Renal pelvis (tissue), 4 donors: ENCODE results near the gene STK10. TPM values are rescaled to one million over a fixed set of nuclear protein-coding genes. Genes with fewer than 3 reads are reported as not detected.

ENCODE experiments used
- DNase-seq: peaks from one replicate; pipeline ENCODE4 v3.0.0-alpha.2; 2013
- polyA plus RNA-seq, 3 donors: library from polyadenylated mRNA; unstranded; fragments of 120-200 nt; gene quantifications; one replicate each; pipeline ENCODE4 v1.2.1, GENCODE V29; 2013; ENCODE audit not compliant: insufficient read length in 3 of 3

The STK10 gene
- polyA plus RNA-seq, 3 donors = 15.4 to 19.0 (median 16.4) TPM

GRCh38 chr5:172194985-172195774 lies 7.2 kb upstream of the STK10 start:
- DNase-seq = no peak

GRCh38 chr5:172193872-172194271 lies 5.8 kb upstream of the STK10 start, which contains the start of gene EFCAB9:
EFCAB9 (plus strand) TSS chr5:172194172; CDS start chr5:172194173, 1 bp downstream.
- no peak for DNase-seq

GRCh38 chr5:172189693-172190296 lies 1.8 kb upstream of the STK10 start:
- no peak for DNase-seq

GRCh38 chr5:172188893-172189692 lies 1.1 kb upstream of the STK10 start:
- no peak for DNase-seq

- DNase-seq = no peak
Measured at GRCh38 chr5:172187118-172188032, 649 bp downstream of the STK10 start.

- DNase-seq = no peak
Measured at GRCh38 chr5:172186114-172186695, 1.8 kb downstream of the STK10 start.

GRCh38 chr5:172185096-172185461 lies 2.9 kb downstream of the STK10 start:
- DNase-seq = no peak

- no peak for DNase-seq
Measured at GRCh38 chr5:172183881-172184280, 4.1 kb downstream of the STK10 start.

GRCh38 chr5:172182291-172182690 lies 5.7 kb downstream of the STK10 start:
- DNase-seq = no peak

- DNase-seq = no peak
Measured at GRCh38 chr5:172180936-172181335, 7.1 kb downstream of the STK10 start.

- DNase-seq = peak; percentile 56
Measured at GRCh38 chr5:172178991-172179989, 8.7 kb downstream of the STK10 start.

- DNase-seq = no peak
Measured at GRCh38 chr5:172178301-172178987, 9.6 kb downstream of the STK10 start.

- DNase-seq = no peak
Measured at GRCh38 chr5:172177176-172177575, 10.8 kb downstream of the STK10 start.

GRCh38 chr5:172175263-172175719 lies 12.7 kb downstream of the STK10 start:
- DNase-seq = no peak

GRCh38 chr5:172173564-172174153 lies 14.4 kb downstream of the STK10 start:
- no peak for DNase-seq

GRCh38 chr5:172172912-172173563 lies 15.0 kb downstream of the STK10 start:
- DNase-seq = no peak

GRCh38 chr5:172171118-172171517 lies 16.9 kb downstream of the STK10 start:
- no peak for DNase-seq

- no peak for DNase-seq
Measured at GRCh38 chr5:172170251-172170701, 17.7 kb downstream of the STK10 start.
